HuH-7 (cell line): Measurements from ENCODE around the gene SEMA3G.
A peak's percentile ranks its signal among the peaks of the same experiment; 100 is the strongest.

Experiments used
- DNase-seq: peaks from one replicate; pipeline ENCODE4 v3.0.0; 2011; ENCODE audit warnings: low spot score

The SEMA3G gene

DNA sequence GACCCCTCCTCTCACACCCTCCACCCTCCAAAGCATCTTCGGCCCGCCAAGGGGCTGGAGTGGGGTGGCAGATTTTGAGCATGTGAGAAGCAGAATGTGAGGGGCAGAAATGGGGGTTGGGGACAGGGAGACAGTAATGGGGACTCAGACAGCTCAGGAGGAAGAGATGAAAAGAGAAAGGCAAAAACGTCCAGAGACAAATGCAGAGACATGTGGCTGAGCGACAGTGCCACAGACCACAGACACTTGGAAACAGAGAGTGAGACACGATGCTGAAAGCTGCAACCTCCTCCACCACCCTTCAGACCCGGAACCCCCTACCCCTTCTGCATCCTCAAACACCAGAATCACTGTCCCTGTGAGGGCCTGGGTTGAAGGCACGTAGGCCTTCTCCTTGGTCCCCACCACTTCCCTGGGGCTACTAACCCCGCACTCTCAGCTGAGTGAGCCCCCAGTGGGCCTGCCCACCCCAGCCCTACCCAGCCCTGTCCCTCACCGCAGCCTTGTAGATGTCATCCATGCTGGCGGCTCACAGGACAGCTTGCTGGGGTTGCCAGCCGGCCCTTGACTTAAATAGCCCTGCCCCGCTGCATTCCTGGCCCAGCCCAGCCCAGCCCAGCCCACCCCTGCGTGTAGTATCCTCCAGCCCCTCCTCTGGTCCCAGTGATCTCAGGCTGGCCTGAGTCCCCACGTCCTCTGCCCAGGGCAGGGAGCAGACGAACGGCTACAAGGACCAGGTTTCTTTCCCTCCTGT lies 8.8 kb upstream of the SEMA3G start, which contains the start of gene TNNC1:
Gene TNNC1 (minus strand): TSS at position 546 of the 754 bp plus-strand sequence. CDS start 26 bp downstream, at position 520.
- DNase-seq: no peak

DNA sequence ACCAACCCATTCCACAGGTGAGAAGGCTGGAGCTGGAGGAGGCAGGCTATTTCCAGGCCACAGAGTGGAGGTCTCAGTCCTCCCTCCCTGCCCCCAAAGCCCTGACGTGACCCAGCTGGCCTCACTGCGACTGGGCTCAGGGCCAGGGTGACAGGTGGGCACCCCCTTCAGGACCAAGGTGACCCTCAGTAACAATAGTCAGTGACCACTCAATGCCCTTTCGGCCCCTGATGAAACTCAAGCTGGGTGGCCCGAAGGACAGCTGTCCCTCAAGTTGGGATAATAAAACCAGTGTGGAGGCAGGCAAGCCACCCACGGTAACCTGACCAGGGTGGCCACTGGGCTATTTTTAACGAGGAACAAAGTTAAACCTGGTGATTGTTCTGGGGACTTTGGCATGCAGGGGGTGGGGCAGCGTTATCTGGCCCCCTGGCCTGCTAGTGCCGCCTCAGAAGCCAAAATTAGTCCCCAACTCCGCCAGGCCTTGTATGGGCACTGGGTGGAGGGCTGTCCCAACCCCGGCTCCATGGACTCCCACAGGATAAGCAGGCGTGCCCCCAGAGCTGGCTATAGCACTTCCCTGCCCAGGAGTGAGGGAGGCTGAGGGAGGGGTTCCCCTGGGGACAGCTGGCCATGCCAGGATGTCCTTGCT lies 7.8 kb upstream of the SEMA3G start:
- no peak for DNase-seq

DNA sequence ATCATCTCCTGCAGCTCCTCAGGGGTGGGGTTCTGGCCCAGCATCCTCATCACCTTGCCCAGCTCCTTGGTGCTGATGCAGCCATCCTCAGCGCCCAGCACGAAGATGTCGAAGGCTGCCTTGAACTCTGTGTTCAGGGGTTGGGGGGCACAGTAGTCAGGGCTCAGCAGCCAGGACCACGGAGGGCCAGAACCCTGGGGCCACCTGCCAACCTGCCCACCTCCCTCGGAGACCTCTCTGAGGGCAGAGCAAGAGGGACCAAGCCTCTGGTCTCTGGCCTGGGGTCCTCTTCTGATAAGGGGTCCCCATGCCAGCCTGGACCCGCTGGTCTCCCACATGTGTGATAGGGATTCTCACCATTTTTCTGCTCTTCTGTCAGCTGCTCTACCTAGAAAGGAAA lies 7.2 kb upstream of the SEMA3G start:
- DNase-seq: no peak

DNA sequence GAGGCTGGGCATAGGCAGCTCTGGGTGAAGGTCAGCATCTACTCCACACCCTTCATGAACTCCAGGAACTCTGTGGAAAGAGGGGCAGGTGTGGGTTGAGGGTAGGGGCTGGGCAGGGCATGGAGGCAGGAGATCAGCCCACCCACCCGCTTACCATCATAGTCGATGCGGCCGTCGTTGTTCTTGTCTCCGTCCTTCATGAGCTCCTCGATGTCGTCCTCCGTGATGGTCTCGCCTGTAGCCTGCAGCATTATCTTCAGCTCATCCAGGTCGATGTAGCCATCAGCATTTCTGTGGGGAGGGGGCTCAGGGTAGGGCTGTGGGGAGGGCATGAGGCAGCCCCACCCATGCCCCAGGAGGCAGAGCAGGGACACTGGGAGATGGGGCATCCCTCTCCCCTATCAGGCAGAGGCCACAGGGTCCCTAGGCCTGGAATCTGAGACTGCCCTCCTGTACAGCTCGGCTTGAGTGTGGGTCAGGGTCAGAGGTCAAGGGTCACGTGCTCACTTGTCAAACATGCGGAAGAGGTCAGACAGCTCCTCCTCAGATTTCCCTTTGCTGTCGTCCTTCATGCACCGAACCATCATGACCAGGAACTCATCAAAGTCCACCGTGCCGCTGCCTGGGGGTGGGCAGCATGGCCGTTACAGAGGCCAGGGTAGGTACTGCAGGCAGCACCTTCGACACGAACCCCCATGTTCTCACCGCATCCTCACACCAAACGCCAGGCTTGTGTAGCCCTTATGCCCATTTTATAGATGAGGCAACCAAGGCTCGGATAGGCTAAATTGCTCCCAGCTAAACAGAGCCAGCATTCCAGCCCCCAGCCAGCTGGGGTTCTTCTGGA lies 6.6 kb upstream of the SEMA3G start:
- no peak for DNase-seq

DNA sequence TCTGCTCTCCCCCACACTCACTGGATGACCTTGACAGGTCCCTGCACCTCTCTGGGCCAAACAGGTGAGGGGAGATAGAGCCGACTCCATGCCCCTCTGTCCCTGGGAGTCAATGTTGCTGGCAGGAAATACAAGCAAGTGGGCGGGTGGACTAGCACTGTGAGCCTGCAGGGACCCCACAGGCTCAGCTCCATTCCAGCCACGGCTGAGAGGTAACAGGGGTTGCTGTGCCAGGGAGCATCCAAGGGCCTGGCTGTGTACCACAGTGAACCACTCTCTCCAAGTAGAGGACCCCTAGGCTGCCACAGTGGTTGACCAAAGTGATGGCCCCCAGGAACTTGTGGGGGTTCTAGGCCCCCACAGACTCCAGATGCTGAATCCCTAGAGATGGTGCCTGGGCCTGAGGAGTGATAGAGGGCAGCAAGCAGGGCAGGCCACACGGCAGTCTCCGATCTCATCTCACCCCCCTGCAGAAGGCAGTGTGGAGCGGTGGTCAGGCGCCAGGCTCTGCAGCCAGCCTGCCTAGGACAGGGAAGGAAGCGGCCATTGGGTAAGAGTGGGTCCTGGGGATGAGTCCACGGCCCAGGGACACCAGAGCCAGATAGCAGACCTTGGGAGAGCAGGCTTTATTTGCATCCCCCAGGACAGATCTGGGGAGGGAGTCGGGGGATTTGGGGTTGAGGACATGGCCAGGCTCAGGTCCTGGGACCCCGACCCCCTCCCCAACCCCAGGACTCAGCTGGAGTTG lies 5.8 kb upstream of the SEMA3G start:
- no peak for DNase-seq

DNA sequence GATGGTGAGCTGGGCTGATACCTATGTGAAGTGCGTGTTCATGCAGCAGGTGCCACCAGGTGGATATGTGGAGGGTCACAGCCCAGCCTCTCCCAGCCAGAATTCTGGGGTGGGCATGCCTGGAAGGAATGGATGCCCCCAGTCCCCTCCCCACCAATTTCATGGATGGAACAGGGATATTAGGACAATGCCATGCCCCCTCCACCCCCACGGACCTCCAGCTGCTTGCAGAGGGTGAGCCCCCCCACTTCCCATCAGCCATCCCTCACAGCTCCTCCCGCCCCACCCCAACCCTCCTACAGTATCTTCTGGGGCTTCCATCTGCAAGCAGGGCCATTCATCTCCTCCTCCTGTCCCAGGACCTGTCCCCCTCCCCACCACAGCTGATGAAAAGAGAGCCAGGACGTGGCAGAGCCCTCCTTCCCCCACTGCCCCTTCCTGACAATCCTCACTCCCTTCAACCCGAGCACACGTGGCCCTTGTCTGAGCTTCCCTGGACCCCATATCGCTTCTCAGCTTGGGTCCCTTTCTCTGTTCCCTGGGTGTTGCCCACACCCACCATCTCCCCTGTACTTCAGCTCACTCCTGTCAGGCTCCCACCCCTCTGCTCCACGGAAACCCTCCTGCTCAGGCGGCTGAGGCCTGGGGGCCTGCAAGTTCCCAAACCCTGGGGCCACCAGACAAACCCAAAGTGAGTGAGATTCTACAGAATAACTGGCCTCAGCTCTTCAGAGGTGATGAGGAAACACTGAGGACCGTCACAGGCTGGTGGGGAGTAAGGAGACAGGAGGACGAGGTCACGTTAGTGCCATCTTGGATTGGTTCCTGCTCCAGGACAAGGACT lies 2.8 kb upstream of the SEMA3G start:
- no peak for DNase-seq

DNA sequence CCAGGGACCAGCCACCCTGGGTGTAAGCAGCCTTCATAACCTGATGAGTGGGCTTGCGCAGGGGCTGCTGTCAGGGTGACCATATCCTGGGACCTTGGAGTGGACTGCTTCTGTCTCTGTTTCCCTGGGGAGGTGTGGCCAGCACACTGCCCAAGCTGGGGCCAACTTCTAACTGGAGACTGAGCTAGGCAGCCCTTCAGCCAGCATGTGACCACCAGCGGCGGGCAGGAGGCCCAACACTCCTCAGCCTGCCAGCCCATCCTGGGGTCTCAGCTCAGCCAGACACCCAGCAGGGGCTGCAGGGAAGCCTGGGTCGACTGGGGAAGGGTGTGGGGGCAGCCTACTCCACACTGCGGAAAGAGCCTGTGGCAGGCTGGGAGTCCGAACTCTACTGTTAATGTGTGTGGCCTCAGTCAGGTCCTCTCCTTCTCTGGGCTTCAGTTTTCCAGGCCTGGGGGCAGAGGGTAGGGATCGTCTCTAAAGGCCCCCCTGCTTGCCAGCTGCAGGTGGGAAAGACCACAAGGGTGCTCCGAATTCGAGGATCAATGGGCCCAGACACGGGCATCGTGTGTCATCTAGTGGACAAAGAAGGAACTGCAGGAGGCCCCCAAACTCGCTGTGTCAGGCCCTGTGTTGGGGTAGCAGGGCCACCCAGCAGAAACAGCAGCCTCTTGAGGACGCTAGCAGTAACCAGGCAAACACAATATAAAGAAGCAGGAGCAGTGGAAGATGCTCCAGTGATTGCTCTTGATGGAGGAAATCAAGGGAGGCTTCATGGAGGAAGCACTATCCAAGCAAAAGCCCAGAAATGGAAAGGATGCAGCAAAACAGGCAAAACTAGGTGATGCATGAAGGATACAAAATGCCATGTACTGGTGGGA lies 2.0 kb upstream of the SEMA3G start:
- peak; percentile 54 for DNase-seq

DNA sequence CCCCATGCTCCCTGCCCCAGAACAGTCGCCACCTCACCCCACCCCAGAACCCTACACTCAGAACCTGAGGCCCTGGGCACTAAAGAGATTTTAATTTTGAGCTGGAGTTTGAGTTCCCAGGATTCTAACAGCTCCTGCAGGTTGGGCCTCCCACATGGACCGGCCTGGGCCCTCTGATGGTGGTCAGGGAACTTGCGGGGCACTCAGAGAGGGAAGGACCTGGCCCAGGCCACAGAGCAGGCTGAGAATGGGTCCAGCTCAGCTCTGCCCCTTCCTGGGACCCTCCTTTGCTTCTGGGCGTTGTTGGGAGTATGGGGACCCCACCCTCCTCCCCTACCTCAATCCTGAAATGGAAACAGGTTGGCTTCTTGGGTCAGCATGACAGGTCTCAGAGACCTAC lies 1.1 kb upstream of the SEMA3G start:
- DNase-seq: no peak

DNA sequence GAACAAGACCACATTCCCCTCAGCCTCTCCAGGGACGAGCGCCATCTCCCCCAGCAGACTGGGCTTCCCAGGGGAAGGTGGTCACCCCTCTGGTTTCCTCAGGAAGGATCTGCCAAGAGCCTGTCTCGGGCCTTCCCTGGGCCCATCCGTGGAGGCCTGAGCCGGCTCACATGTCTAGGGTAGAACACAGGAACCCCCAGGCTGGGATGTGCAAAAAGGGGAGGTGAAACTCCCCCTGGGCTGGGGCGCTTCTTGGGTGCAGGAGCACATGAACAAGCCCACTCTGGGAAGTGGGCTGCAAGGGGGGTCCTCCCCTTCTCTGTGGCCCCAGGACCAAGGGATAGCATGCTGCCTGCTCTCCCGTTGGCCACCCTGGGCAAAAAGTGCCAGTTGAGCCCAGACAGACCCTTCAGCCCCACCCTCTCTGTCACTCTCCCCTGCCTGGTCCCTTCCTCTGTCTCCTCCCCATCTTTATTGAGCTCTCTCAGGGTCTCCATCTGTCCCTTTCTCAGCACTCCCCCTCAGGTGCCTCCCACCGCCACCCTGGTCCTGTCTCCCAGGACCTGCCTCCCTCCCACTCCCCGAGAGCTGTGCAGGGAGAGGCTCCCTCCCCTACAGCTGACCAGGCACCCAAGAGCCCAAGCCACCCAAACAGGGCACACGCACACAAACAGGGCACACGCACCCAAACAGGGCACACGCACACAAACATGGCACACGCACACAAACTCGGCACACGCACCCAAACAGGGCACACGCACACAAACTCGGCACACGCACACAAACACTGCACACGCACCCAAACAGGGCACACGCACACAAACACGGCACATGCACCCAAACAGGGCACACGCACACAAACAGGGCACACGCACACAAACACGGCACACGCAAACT lies 864 bp downstream of the SEMA3G start:
- DNase-seq: no peak

DNA sequence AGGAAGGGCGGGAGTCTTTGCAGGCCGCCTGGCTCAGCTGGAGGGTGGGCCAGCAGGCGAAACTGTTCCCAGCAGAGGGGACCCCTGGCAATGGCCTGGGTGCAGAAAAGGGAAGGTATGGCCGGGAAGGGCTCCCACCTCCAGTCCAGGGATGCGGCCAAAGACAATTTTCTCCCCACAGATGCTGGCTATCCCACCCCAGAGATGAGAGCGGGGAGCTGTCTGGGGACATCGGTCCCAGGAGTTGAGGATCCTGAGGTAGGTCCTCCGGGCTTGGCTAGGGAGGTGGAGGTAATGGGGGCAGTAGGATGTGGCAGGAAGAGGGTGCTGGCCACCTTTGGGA lies 1.7 kb downstream of the SEMA3G start:
- no peak for DNase-seq

DNA sequence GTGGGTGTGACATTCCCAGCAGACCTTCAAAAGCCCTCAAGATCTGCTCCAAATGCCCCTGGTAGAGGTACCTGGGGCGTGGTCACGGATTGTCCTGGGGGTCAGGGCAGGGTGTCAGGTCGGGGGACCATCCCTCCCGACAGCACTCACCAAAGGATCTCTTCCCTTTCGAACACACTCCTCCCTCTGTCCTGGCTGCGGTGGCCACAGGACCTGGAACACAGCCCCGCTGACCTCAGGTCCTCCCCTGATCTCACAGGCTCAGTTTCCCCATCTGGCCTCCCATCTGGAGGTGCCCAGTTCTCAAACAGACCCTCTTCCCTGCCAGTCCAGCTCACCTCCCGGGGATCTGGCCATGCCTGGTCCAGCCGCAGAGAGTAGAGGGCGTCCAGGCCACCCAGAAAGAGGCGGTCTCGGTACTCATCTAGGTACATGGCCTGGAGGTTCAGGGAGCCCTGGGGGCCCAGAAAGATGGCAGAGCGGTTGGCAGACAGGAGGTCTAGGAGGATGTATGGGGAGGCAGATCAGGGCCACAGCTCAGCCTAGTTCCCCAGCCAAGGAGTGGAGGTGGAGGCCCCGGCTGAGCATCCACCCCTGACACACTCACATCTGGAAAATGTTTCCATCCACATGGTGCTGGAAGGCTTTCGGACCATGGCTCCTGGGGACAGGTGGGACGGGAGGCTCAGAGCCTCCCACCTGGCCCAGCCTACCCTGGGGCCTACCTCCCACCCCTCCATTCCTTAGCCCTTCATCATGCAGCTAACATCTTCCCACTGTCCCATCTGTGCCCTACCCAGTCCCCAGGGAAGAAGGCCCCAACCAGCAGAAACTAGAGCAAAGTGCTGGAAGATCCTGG lies 2.3 kb downstream of the SEMA3G start:
- DNase-seq: no peak

DNA sequence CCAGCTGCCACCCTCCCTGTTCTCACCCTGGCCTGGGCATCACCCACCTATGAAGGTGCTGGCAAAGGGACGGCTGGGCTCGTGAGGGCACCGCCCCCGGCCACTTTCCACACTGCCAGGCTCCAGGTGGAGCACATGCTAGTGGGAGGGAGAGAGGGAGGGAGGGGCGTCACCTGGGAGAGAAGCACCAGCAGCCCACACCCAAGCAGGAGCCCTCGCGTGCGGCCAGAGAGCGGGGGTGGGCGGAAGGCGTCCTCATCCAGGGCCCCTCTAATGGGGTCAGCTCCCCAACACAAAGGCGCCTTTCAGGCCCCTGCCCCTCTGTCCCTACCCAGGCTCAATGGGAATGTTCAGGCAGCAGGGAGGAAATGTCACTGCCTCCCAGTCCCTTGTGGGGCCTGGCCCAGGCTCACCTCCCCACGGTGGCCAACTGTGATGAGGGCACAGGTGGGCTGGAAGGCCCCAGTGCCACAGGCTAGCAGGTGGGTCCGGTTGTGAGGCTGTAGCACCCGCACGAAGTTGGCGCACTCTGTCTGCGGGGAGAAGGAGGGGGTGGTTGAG lies 3.1 kb downstream of the SEMA3G start:
- DNase-seq: no peak

DNA sequence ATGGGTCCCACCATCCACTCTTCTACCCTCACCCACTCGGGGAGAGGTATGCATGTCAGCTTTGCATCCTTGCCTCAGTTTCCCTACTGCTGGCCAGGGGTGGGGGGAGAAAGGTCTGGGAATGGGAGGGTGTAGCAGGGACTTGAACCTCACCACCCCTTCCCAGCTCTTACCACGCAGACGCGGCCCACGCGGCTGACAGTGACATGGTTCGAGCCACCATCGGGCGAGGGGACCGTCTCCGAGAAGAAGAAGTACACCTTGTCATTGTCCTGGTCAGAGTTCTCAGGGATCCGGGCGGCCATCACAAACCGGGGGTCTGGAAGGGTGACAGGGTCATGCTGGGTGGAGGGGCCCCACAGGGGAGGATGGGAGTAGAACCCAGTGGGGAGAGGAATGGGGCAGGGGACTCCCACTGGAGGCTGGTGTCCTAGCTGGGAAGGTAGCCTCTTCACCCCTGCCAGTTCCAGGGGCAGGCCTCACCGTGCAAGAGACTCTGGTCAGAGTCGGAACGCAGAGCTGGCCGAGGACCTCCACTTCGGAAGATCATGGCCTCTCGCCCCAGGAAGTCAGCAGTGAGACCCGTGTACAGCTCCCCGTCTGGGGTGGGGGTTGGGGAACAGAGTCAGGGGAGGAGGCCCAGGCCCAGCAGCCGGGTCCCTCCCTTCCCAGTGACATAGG lies 3.7 kb downstream of the SEMA3G start:
- DNase-seq: no peak

DNA sequence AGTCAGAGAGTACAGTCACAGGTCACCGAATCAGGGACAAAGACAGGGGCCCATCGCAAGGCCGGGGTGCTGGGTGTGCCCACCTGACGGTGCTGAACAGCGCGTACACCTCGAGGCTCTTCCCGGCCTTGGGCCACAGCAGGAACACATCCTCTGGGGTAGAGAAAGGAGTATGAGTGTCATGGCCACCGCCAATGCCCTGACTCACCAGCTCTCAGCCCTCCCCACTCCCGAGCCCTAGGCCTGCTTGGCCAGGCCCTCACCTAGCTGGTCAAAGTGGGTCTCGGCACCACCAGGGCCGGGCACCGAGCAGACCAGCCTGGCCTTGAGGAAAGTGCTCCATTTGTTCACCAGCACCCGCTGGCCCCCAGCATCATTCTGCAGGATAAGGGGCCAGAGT lies 4.2 kb downstream of the SEMA3G start:
- DNase-seq: no peak

DNA sequence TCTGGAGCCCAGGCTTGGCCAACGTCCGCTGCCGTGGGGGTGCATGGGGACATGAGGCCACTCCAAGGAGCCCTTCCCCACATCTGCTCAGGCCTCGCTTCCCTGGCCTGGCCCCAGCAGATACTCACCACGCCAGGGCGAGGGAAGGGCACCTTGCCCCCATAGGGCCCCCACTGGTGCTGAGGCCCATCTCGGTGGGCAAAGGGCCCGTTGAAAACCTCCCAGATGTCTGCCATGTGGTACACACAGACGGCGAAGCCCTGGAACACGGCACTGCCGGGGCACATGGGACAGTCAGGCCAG lies 4.7 kb downstream of the SEMA3G start:
- DNase-seq: no peak

DNA sequence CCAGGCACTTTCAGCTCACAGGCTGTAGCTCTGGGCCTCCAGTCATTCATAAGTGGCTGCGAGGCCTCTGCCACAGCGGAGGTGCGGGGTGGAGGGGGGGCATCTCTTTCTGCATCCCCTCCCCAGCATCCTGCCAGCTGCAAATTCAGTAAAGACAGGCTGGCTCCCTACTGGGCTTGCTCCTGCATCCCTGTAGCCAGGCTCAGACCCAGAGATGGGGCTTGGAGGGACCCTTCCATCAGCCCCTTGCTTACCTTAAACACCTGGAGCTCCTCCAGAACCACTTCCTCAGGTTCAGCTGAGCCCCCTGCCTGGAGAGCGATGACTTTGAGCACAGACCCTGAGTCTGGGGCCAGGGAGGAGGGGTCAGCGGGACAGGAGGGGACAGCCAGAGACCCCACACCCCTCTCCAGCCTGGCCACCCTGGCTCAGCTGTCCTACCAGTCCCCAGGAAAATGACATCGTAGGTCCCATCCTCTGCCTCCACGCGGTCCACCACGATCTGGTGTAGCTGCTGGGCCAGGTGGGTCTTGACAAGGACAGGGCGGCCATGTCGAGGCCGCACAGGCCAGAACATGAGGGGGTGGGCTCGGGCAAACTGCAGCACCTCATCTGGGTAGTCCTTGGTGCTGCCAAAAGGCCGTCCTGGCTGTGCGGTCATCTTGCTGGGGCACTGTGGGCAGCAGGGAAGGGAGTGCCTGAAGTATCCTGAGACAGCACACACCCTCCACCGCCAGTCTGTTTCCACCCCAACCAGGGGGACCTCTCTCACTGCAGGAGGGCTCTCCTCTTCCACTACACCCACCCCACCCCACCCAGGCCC lies 5.3 kb downstream of the SEMA3G start:
- DNase-seq: no peak
